ENCODE measurements around the gene INTS1. TPM values are rescaled to one million over a fixed set of nuclear protein-coding genes. Genes with fewer than 3 reads are reported as not detected.

Gene INTS1
- total and polyA plus RNA-seq, 2 experiments from 2014 or later: 35.1 to 111 TPM

DNA sequence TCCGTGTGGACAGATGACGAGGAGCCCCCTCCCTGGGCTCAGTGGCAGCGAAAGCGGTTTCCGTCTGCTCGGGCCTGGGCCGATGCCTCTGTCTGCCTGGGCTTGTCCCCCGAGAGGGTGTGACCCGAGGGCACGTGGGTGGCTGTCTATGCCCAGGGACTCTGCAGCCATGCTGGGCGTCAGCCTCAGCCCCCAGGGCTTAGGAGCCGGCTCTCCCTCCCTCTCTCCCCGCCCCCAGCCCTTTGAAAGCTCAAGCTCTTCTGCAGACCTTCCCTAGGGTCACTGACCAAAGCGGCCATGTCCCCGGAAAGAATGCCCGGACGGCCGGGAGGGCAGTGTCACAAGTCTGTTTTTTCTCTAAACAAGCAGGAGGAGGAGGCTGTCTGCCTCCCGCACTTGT, 52.0 kb downstream of the INTS1 start (continued):
- TF ChIP-seq, protein P1, sequence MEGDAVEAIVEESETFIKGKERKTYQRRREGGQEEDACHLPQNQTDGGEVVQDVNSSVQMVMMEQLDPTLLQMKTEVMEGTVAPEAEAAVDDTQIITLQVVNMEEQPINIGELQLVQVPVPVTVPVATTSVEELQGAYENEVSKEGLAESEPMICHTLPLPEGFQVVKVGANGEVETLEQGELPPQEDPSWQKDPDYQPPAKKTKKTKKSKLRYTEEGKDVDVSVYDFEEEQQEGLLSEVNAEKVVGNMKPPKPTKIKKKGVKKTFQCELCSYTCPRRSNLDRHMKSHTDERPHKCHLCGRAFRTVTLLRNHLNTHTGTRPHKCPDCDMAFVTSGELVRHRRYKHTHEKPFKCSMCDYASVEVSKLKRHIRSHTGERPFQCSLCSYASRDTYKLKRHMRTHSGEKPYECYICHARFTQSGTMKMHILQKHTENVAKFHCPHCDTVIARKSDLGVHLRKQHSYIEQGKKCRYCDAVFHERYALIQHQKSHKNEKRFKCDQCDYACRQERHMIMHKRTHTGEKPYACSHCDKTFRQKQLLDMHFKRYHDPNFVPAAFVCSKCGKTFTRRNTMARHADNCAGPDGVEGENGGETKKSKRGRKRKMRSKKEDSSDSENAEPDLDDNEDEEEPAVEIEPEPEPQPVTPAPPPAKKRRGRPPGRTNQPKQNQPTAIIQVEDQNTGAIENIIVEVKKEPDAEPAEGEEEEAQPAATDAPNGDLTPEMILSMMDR (conservative IDR thresholded peaks at IDR 0.05; ENCODE audit: low read depth in 2 of 2): no peak
- TF ChIP-seq, protein P2, sequence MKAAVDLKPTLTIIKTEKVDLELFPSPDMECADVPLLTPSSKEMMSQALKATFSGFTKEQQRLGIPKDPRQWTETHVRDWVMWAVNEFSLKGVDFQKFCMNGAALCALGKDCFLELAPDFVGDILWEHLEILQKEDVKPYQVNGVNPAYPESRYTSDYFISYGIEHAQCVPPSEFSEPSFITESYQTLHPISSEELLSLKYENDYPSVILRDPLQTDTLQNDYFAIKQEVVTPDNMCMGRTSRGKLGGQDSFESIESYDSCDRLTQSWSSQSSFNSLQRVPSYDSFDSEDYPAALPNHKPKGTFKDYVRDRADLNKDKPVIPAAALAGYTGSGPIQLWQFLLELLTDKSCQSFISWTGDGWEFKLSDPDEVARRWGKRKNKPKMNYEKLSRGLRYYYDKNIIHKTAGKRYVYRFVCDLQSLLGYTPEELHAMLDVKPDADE (IDR thresholded peaks at IDR 0.05): no peak
- TF ChIP-seq EZH2 (IDR thresholded peaks at IDR 0.05; ENCODE audit: low read depth, unreplicated experiment): no peak

DNA sequence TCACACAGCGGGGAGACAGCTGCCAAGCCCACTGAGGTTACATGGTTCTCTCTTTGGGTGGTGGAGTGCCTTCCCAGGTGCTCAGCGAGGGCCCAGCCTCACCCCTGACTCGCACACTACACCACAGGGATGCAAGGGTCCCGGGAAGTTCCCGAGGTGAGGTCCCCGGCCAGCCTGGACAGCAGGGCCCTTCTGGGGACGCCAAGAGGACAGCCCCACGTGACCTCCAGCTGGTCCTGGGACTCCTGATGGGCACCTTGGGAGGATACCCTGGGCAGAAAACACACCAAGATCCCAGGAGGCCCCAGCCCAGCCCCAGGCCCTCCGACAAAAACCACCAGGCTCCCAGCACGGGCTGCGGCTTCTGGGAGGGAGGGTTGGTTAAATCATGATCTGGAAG, 53.2 kb downstream of the INTS1 start:
- Histone ChIP-seq H3K36me3 (ENCODE audit: insufficient read depth) (no peaks in the 10 kb centered on the region), H3K27me3 (ENCODE audit: insufficient read depth) (no peaks in the 10 kb centered on the region), H3K9me2 (ENCODE audit: insufficient read depth) (no peaks in the 10 kb centered on the region), H3K79me2 (replicated peaks; ENCODE audit: insufficient read depth) (no peaks in the 10 kb centered on the region), H3K4me1 (ENCODE audit: insufficient read depth) (no peaks in the 10 kb centered on the region), H3F3A (replicated peaks; ENCODE audit: low read depth) (no peaks in the 10 kb centered on the region), H3K4me2 (no peak overlapping the region), H3K4me3 (no peak overlapping the region), H4K20me1 (replicated peaks; ENCODE audit: insufficient read depth) (no peaks in the 10 kb centered on the region), H3K27ac (ENCODE audit: low read depth) (no peak overlapping the region), H2AFZ (no peak overlapping the region)
- Mint-ChIP-seq H3K36me3 (ENCODE audit: low read depth) (no peaks in the 10 kb centered on the region), H3K9me3 (no peaks in the 10 kb centered on the region), H3K27me3 (ENCODE audit: insufficient read depth, low read depth, poor library complexity) (peaks cover 5% of the 10 kb centered on the region), H3K4me1 (peaks cover 2% of the 10 kb centered on the region; the same call in 1 of the 3 replicates), H3K27ac (no peak overlapping the region), H3K4me3 (no peak overlapping the region)
- no peak for ATAC-seq
- DNase-seq (ENCODE audit: low spot score): no peak
- TF ChIP-seq EZH2phosphoT487 (IDR thresholded peaks at IDR 0.05; ENCODE audit: unreplicated experiment) (no peak), ZNF331 (CRISPR knock-in tag; IDR thresholded peaks at IDR 0.05; ENCODE audit: low read depth) (no peak), CREB1 (CRISPR knock-in tag; IDR thresholded peaks at IDR 0.05; ENCODE audit: low read depth) (no peak), STAT1 (IDR thresholded peaks at IDR 0.05; ENCODE audit: unreplicated experiment) (no peak), EZH2 (IDR thresholded peaks at IDR 0.05; ENCODE audit: low read depth, unreplicated experiment) (no peak), POLR2AphosphoS5 (IDR thresholded peaks at IDR 0.05; ENCODE audit: low read depth) (no peak), ZNF114 (CRISPR knock-in tag; IDR thresholded peaks at IDR 0.05) (no peak), JUNB (IDR thresholded peaks at IDR 0.05; ENCODE audit: unreplicated experiment) (no peak)
- TF ChIP-seq, protein P2 (IDR thresholded peaks at IDR 0.05): no peak
- TF ChIP-seq, protein P3, sequence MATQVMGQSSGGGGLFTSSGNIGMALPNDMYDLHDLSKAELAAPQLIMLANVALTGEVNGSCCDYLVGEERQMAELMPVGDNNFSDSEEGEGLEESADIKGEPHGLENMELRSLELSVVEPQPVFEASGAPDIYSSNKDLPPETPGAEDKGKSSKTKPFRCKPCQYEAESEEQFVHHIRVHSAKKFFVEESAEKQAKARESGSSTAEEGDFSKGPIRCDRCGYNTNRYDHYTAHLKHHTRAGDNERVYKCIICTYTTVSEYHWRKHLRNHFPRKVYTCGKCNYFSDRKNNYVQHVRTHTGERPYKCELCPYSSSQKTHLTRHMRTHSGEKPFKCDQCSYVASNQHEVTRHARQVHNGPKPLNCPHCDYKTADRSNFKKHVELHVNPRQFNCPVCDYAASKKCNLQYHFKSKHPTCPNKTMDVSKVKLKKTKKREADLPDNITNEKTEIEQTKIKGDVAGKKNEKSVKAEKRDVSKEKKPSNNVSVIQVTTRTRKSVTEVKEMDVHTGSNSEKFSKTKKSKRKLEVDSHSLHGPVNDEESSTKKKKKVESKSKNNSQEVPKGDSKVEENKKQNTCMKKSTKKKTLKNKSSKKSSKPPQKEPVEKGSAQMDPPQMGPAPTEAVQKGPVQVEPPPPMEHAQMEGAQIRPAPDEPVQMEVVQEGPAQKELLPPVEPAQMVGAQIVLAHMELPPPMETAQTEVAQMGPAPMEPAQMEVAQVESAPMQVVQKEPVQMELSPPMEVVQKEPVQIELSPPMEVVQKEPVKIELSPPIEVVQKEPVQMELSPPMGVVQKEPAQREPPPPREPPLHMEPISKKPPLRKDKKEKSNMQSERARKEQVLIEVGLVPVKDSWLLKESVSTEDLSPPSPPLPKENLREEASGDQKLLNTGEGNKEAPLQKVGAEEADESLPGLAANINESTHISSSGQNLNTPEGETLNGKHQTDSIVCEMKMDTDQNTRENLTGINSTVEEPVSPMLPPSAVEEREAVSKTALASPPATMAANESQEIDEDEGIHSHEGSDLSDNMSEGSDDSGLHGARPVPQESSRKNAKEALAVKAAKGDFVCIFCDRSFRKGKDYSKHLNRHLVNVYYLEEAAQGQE (IDR thresholded peaks at IDR 0.05; ENCODE audit: unreplicated experiment): no peak
- TF ChIP-seq, protein P4, sequence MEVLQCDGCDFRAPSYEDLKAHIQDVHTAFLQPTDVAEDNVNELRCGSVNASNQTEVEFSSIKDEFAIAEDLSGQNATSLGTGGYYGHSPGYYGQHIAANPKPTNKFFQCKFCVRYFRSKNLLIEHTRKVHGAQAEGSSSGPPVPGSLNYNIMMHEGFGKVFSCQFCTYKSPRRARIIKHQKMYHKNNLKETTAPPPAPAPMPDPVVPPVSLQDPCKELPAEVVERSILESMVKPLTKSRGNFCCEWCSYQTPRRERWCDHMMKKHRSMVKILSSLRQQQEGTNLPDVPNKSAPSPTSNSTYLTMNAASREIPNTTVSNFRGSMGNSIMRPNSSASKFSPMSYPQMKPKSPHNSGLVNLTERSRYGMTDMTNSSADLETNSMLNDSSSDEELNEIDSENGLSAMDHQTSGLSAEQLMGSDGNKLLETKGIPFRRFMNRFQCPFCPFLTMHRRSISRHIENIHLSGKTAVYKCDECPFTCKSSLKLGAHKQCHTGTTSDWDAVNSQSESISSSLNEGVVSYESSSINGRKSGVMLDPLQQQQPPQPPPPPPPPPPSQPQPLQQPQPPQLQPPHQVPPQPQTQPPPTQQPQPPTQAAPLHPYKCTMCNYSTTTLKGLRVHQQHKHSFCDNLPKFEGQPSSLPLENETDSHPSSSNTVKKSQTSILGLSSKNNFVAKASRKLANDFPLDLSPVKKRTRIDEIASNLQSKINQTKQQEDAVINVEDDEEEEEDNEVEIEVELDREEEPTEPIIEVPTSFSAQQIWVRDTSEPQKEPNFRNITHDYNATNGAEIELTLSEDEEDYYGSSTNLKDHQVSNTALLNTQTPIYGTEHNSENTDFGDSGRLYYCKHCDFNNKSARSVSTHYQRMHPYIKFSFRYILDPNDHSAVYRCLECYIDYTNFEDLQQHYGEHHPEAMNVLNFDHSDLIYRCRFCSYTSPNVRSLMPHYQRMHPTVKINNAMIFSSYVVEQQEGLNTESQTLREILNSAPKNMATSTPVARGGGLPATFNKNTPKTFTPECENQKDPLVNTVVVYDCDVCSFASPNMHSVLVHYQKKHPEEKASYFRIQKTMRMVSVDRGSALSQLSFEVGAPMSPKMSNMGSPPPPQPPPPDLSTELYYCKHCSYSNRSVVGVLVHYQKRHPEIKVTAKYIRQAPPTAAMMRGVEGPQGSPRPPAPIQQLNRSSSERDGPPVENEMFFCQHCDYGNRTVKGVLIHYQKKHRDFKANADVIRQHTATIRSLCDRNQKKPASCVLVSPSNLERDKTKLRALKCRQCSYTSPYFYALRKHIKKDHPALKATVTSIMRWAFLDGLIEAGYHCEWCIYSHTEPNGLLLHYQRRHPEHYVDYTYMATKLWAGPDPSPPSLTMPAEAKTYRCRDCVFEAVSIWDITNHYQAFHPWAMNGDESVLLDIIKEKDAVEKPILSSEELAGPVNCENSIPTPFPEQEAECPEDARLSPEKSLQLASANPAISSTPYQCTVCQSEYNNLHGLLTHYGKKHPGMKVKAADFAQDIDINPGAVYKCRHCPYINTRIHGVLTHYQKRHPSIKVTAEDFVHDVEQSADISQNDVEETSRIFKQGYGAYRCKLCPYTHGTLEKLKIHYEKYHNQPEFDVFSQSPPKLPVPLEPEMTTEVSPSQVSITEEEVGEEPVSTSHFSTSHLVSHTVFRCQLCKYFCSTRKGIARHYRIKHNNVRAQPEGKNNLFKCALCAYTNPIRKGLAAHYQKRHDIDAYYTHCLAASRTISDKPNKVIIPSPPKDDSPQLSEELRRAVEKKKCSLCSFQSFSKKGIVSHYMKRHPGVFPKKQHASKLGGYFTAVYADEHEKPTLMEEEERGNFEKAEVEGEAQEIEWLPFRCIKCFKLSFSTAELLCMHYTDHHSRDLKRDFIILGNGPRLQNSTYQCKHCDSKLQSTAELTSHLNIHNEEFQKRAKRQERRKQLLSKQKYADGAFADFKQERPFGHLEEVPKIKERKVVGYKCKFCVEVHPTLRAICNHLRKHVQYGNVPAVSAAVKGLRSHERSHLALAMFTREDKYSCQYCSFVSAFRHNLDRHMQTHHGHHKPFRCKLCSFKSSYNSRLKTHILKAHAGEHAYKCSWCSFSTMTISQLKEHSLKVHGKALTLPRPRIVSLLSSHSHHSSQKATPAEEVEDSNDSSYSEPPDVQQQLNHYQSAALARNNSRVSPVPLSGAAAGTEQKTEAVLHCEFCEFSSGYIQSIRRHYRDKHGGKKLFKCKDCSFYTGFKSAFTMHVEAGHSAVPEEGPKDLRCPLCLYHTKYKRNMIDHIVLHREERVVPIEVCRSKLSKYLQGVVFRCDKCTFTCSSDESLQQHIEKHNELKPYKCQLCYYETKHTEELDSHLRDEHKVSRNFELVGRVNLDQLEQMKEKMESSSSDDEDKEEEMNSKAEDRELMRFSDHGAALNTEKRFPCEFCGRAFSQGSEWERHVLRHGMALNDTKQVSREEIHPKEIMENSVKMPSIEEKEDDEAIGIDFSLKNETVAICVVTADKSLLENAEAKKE (CRISPR knock-in tag; IDR thresholded peaks at IDR 0.05): no peak

All from GM23338 (cell line).